ENCODE data around the gene CTNNAL1. TPM values are rescaled to one million over a fixed set of nuclear protein-coding genes. Genes with fewer than 3 reads are reported as not detected.
"Not testable (repeated sequence)": the region's sequence is repeated elsewhere in the genome, so short reads cannot be mapped to it uniquely, and the experiment has no call there.

CTNNAL1 gene
- total RNA-seq (10 to 100 TPM; 86.4 to 92.7 TPM), polyA plus RNA-seq (ENCODE audit: insufficient read depth, low read depth, low replicate concordance) (52.3 TPM)
- long read RNA-seq, donor 1, transcript CTNNAL1-201 (19 exons, 2,490 nt) = major isoform, 27 of 97 reads
- long read RNA-seq, donor 1, partial matches to known transcripts = 70 of 97 reads
- long read RNA-seq, donor 1, other reads (novel, unspliced or antisense) = 0 of 97 reads
- long read RNA-seq, donor 2, transcript CTNNAL1-201 (19 exons, 2,490 nt) = major isoform, 13 of 64 reads
- long read RNA-seq, donor 2, partial matches to known transcripts = 51 of 64 reads
- long read RNA-seq, donor 2, other reads (novel, unspliced or antisense) = 0 of 64 reads

DNA sequence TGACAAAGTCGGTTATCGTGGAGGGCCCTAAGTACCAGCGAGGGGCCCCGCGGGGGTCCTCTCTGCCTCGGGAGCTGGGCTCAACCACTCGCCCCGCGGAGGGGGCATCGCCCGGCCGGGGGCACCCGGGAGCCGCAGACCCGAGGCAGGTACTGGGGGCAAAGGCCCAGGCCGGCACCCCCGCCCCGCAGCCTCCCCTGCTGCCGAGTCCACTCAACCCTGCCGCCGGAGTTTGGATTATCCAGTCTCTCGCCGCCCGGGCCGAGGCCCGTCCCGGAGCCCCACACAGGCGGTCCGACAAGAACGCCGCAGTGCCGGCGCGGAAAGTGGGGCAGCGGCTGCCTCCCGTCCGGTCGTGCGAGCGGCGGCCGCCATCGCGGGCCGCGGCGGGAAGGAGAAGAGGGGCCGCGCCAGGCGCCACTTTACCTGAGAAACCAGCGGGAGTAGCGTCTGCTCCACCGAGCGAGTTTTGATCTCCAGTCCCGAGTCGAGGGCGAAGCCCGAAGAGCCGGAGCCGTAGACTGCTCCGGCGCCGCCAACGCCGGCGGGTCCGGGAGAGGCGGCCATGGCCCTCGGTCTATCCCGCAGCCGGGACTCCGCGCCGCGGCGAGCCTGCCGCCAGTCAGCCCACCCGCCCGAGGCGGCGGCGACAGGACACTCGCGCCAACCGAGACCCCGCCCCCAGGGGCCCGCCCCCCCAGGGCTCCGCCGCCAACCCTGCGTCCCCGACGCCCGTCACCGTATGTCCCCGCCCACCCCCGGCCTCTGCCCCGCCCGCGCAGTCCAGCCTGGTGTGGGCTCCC lies at the start of gene CTNNAL1:
Gene CTNNAL1 (minus strand): TSS at position 624 of the 803 bp plus-strand sequence. CDS start 57 bp downstream, at position 567.
- Histone ChIP-seq H3K27ac (peak within 1 kb of the TSS; percentile 95 to 97), H3K27me3 (no peaks in the 10 kb centered on the region), H3K4me3 (peak within 1 kb of the TSS; percentile 93 to 95), H3K36me3 (ENCODE audit: low read depth, missing control alignments) (no peaks in the 10 kb centered on the region), H3K4me1 (peaks cover 9% of the 10 kb centered on the region), H3K9me3 (no peaks in the 10 kb centered on the region)
- DNase-seq = peak; percentile 96
- TF ChIP-seq CTCF (IDR thresholded peaks at IDR 0.05) = no peak
- peak; percentile 33 for TF ChIP-seq POLR2A (IDR thresholded peaks at IDR 0.05)
- whole genome bisulfite sequencing, 2 donors = 0% methylated on average over 1 to 51 of the region's 99 CpGs
- intact Hi-C loops (cut with DNase I; ENCODE audit: low total_unique reads) = no loop called here

DNA sequence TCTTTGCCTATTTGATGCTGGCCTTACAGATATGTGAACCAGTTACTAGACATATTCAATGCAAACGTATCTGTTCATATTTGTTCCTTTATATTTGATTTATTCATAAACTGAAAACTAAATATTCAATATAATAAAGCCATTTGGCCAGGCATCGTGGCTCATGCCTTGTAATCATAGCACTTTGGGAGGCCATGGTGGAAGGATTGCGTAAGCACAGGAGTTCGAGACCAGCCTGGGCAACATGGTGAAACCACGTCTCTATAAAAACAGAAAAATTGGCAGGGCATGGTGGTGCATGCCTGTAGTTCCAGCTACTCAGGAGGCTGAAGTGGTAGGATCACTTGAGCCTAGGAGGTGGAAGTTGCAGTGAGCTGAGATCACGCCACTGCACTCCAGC lies 49.2 kb upstream of the CTNNAL1 start:
- no peak for DNase-seq
- H3K36me3 ChIP-seq (ENCODE audit: low read depth, missing control alignments) = no peaks in the 10 kb centered on the region
- TF ChIP-seq CTCF (IDR thresholded peaks at IDR 0.05) = no peak
- no peak for TF ChIP-seq POLR2A (IDR thresholded peaks at IDR 0.05)
- no peak overlapping the region for H3K4me3 ChIP-seq
- 87 to 93% methylated on average over 6 of the region's 6 CpGs for WGBS, 2 donors
- no peaks in the 10 kb centered on the region for H3K9me3 ChIP-seq
- H3K4me1 ChIP-seq = no peaks in the 10 kb centered on the region
- no peak overlapping the region for H3K27ac ChIP-seq
- intact Hi-C loops (cut with DNase I; ENCODE audit: low total_unique reads) = loop anchor here (10.0 kb wide), 1 partner anchor 432 kb away; the partner anchor contains the start of gene PTPN3
- H3K27me3 ChIP-seq = no peaks in the 10 kb centered on the region

DNA sequence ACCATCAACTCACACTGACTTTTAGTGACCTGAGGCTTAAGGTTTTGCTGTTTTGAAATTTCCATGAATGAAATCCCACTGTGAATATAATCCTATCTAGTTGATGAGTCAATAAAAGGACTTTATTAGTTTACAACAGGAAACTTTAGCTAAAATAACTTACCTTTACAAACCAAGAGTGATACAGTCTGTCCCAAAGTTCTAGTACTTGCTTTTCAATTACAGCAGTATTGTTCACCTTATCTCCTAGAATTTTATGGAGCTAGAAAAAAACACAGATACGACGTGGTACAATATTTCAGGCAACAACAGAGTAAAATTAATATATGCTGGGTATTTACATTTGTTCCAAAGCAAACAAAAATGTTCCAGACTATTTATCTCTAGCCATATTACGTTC lies 46.9 kb upstream of the CTNNAL1 start:
- Histone ChIP-seq H3K4me1 (no peaks in the 10 kb centered on the region), H3K9me3 (no peaks in the 10 kb centered on the region), H3K36me3 (ENCODE audit: low read depth, missing control alignments) (no peaks in the 10 kb centered on the region), H3K27me3 (no peaks in the 10 kb centered on the region), H3K27ac (no peak overlapping the region), H3K4me3 (no peak overlapping the region)
- DNase-seq = no peak
- no peak for TF ChIP-seq CTCF (IDR thresholded peaks at IDR 0.05)
- intact Hi-C loops (cut with DNase I; ENCODE audit: low total_unique reads) = loop anchor here (10.0 kb wide), 1 partner anchor 435 kb away; the partner anchor contains the start of gene PTPN3
- 35 to 54% methylated on average over 3 of the region's 3 CpGs for WGBS, 2 donors

DNA sequence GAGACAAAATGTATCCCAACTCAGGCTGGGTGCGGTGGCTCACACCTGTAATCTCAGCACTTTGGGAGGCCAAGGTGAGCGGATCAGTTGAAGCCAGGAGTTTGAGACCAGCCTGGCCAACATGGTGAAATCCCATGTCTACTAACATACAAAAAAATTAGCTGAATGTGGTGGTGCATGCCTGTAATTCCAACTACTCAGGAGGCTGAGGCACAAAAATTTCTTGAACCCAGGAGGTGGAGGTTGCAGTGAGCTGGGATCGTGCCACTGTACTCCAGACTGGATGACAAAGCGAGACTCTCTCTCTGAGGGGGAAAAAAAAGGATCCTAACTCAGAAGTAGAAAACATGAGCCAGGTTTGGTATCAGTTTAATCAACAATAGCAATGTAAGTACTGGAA lies 39.8 kb upstream of the CTNNAL1 start:
- DNase-seq; H3K27me3 ChIP-seq; intact Hi-C loops (cut with DNase I; ENCODE audit: low total_unique reads); H3K9me3 ChIP-seq; H3K36me3 ChIP-seq (ENCODE audit: low read depth, missing control alignments); H3K4me3 ChIP-seq: not testable (repeated sequence)
- 83 to 94% methylated on average over 4 of the region's 4 CpGs for WGBS, 2 donors
- peaks cover 16% of the 10 kb centered on the region for H3K4me1 ChIP-seq
- peak overlapping the region; percentile 51 to 70 for H3K27ac ChIP-seq

DNA sequence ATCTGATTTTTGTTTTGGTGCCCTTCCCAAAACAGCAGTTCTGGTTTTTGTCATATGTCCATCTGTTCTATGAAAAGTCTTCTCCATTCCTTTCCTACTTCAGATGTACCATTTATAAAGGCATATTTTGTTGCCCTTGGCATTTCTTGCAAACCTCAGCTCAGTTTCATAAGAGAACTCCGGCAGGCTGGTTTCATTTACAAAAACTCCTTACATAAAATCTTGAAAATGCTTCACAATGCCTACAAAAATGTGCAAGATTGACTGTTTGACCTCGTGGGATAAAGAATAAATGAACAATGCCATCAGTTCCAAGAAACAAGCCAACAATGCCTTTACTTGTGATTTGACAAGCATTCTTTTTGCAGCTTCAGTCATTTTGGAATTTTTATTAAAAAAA lies 39.1 kb upstream of the CTNNAL1 start:
- no peak for DNase-seq

More for the DNA sequence above, 39.1 kb upstream of the CTNNAL1 start:
- whole genome bisulfite sequencing, 2 donors = 65 to 83% methylated on average over 2 of the region's 2 CpGs
- H3K9me3 ChIP-seq = no peaks in the 10 kb centered on the region
- intact Hi-C loops (cut with DNase I; ENCODE audit: low total_unique reads) = no loop called here
- peak overlapping the region in 1 of 2 donors; percentile 51 for H3K27ac ChIP-seq
- no peaks in the 10 kb centered on the region for H3K27me3 ChIP-seq
- peaks cover 16% of the 10 kb centered on the region for H3K4me1 ChIP-seq
- H3K4me3 ChIP-seq = no peak overlapping the region
- TF ChIP-seq POLR2A (IDR thresholded peaks at IDR 0.05) (no peak), CTCF (IDR thresholded peaks at IDR 0.05) (no peak)
- peaks cover 3% of the 10 kb centered on the region for H3K36me3 ChIP-seq (ENCODE audit: low read depth, missing control alignments)

All from testis (tissue), 5 donors.